HTR-8/SVneo (cell line): ENCODE data around the gene NAXD.
A peak's percentile ranks its signal among the peaks of the same experiment; 100 is the strongest.
"Not testable (repeated sequence)": the region's sequence is repeated elsewhere in the genome, so short reads cannot be mapped to it uniquely, and the experiment has no call there.

Source experiments
- DNase-seq: peaks from one replicate; pipeline ENCODE4 v3.0.0; 2011; ENCODE audit warnings: low spot score, mixed read lengths; ENCODE audit not compliant: insufficient read length
- FAIRE-seq: peaks from 2 replicates; lab custom pipeline; 2011; peaks lifted over from hg19 to GRCh38; lab: Jason Lieb, UNC

Gene NAXD

GRCh38 chr13:110592665-110593064, 22.7 kb upstream of the NAXD start:
- DNase-seq (no peak), FAIRE-seq (no peak)

GRCh38 chr13:110593430-110594130, 21.8 kb upstream of the NAXD start:
- DNase-seq (peak; percentile 48), FAIRE-seq (no peak)

DNA sequence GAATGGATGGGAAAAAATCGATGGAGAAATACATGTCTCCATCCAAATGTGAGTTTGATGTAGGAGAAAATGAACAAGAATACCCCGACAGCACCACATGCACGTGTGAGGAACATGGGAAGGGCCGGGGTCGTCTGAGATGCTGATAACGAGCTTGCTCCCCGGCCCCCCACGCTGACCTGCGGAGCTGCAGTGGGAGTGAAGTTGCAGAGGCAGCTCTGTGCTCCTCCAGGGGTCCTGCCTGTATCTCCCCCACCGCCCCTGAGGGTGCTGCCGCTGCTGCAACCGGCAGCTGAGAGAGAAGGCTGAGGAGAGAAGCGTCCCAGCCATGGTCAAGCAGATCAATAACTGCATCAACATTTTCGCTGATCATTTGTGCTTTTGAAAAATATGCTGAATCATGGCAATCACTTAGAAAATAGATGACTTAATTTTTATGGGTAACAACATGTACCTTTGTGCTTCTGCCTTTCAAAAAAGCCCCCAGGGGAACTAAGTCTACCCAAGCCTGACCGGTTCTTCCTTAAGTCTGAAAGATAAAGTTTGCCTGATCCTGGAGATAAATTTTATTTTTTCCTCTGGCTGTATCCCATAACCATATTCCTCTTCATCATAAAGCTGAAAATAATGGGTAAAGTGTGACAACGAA, 18.2 kb upstream of the NAXD start:
- no peak for FAIRE-seq

GRCh38 chr13:110600261-110600819, 15.0 kb upstream of the NAXD start:
- DNase-seq: no peak
- no peak for FAIRE-seq

More for the DNA sequence above, 18.2 kb upstream of the NAXD start:
- no peak for DNase-seq

- no peak for DNase-seq
- no peak for FAIRE-seq
Observed at GRCh38 chr13:110600980-110601379, 14.4 kb upstream of the NAXD start.

DNA sequence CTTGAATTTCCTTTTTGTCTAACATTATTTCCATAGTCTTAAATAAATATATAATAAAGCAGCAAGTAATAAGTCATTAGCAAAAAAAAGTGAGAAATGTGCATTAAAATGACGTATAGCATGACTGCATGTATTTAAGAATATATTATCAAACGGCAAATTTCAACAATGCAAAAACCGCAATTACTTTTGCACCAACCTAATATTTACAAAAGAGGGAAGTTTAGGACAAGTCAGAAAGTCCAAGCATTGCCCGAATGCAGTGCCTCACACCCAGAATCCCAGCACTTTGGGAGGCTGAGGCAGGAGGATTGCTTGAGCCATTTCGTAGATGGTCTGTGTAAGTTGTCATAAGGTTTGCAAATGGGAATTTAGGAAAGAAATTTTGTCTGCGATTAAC, 10.2 kb upstream of the NAXD start:
- DNase-seq: no peak
- FAIRE-seq: no peak

DNA sequence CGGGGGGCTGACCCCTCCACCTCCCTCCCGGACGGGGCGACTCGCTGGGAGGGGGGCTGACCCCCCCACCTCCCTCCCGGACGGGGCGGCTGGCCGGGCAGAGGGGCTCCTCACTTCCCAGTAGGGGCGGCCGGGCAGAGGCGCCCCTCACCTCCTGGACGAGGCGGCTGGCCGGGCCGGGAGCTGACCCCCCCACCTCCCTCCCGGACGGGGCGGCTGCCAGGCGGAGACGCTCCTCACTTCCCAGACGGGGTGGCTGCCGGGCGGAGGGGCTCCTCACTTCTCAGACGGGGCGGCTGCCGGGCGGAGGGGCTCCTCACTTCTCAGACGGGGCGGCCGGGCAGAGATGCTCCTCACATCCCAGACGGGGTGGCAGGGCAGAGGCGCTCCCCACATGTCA, 9.1 kb upstream of the NAXD start:
- FAIRE-seq, DNase-seq: not testable (repeated sequence)

DNA sequence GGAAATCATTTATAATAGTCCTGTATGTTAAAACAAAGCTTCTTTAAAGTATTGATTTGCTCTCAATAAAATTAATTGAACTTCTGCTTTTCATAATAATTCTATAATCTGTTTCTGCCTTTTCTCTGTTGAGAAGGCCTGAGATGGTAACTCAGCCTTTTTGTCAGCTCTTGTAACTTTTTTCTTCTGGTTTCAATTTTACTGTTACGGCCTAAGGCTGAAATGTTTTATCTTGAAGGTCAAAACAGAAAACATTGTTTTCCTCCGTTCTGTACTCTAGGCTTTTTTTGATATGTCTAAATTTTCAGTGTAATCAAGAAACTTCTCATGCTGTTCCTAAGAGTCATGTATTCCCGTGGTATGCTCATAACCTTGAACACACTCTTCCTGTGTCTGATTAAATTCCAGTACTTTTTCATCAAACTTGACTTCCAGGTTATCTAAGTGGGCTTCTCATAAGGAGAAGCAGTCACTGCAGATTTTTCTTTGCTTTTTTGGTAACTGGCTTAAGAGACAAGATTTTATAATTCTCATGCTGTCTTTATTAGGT, 7.6 kb upstream of the NAXD start:
- no peak for DNase-seq
- no peak for FAIRE-seq

GRCh38 chr13:110610955-110611595, 4.3 kb upstream of the NAXD start:
- DNase-seq (no peak), FAIRE-seq (no peak)

- DNase-seq (no peak), FAIRE-seq (no peak)
Observed at GRCh38 chr13:110615005-110615321, 382 bp upstream of the NAXD start.

- no peak for FAIRE-seq
- no peak for DNase-seq
Observed at GRCh38 chr13:110616103-110617101, 1.1 kb downstream of the NAXD start.

GRCh38 chr13:110617321-110618072, 2.2 kb downstream of the NAXD start:
- FAIRE-seq: no peak

DNA sequence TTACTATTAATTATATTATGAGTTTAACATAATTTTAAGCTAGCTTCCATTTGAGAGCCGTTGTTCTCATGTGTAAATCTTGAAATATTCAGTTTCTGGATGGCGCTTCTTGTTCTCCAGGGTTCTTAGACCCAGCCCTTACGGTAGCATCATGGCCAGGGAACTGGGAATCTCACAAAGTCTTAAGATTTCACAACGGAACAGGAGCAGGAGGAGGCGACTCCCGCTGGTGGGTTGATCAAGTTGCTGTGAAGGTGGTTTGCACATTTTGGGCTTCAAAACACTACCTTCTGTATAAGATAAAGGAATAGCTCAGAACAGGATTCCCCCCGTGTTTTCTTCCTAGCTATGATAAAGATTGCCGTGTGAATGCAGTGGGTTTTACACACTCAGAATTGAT, 2.8 kb downstream of the NAXD start:
- FAIRE-seq (no peak), DNase-seq (no peak)

More at GRCh38 chr13:110617321-110618072, 2.2 kb downstream of the NAXD start:
- DNase-seq: no peak

GRCh38 chr13:110618780-110619179, 3.4 kb downstream of the NAXD start:
- FAIRE-seq (no peak), DNase-seq (no peak)

DNA sequence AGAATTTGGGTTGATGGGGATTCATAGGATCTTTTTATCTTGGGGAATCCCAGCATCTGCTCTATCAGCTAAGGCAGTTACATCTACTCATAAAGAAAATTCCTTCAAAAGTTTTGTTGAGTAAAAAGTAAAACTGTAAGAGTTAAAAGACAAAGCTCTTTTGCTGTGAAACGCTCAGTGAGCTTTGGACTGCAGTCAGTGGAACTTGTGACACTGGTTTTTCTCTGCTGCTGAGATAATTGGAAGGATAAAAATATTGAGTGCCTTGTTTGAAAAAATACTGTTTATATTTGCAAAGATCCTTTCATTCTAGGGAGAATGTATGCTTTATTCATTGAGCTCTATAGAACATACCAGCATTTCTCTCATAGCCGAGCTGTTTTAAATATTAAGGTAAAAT, 5.3 kb downstream of the NAXD start:
- DNase-seq: no peak
- FAIRE-seq: no peak

- FAIRE-seq: no peak
- DNase-seq: no peak
Observed at GRCh38 chr13:110624766-110625756, 9.7 kb downstream of the NAXD start.

- no peak for DNase-seq
- no peak for FAIRE-seq
Observed at GRCh38 chr13:110625771-110626321, 10.5 kb downstream of the NAXD start.

DNA sequence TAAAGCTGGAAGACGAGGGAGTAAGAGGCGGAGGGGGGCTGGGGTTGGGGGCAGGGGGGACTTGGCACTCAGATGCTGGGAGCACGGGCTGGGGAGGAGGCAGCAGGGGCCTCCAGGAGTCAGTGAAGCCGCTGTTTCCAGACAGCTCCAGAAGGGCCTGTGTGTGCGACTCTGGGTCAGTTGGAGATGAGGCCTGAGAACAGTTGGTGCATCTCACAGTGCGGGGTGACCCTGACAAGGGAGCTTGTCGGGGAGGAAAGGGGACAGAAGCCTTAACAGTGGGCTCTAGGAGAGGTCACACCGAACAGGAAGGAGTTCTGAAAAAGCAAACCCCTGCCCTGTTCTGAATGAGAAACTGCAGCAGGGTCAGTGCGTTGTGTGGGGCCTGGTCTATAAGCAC, 11.2 kb downstream of the NAXD start:
- FAIRE-seq (no peak), DNase-seq (no peak)
